ENCODE results near the gene SRPRB. TPM values are rescaled to one million over a fixed set of nuclear protein-coding genes. Genes with fewer than 3 reads are reported as not detected.

The SRPRB gene
- total and polyA plus RNA-seq, 2 experiments from 2014 or later, result 25.6 to 36.0 TPM

DNA sequence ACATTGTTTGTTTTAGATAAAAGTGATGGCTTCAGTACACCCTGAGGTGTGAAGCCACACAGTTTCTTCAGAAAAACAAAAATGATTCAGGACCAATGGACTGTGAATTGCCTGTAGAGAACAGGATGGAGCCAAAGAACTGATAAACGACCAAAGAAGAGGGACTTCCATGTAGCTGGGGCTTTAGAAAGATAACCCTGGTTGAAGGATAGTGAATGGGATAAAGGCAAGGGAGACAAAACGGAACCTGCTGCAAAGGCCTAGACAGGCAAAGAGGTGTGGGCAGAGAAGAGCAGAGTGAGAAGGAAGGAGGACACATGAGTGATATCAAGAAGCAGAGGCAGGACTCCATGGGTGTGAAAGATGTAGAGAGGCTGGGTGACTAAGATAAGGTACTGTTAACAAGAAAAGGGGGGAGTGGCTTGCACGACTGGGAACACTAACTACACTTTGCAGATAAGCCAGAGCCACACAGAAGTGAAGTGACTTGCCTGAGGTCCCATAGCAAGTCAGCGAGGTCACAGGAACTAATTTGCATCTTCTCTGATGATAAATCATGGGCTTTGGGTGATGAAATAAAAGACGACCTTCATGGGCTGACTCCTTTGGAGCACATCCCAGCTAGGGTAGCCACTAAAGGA is 45.8 kb downstream of the SRPRB start:
- no peak for TF ChIP-seq JUNB (IDR thresholded peaks at IDR 0.05; ENCODE audit: unreplicated experiment)
- no peak for TF ChIP-seq POLR2AphosphoS5 (IDR thresholded peaks at IDR 0.05; ENCODE audit: low read depth)
- TF ChIP-seq, protein P1, sequence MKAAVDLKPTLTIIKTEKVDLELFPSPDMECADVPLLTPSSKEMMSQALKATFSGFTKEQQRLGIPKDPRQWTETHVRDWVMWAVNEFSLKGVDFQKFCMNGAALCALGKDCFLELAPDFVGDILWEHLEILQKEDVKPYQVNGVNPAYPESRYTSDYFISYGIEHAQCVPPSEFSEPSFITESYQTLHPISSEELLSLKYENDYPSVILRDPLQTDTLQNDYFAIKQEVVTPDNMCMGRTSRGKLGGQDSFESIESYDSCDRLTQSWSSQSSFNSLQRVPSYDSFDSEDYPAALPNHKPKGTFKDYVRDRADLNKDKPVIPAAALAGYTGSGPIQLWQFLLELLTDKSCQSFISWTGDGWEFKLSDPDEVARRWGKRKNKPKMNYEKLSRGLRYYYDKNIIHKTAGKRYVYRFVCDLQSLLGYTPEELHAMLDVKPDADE (IDR thresholded peaks at IDR 0.05), result no peak
- TF ChIP-seq, protein P2, sequence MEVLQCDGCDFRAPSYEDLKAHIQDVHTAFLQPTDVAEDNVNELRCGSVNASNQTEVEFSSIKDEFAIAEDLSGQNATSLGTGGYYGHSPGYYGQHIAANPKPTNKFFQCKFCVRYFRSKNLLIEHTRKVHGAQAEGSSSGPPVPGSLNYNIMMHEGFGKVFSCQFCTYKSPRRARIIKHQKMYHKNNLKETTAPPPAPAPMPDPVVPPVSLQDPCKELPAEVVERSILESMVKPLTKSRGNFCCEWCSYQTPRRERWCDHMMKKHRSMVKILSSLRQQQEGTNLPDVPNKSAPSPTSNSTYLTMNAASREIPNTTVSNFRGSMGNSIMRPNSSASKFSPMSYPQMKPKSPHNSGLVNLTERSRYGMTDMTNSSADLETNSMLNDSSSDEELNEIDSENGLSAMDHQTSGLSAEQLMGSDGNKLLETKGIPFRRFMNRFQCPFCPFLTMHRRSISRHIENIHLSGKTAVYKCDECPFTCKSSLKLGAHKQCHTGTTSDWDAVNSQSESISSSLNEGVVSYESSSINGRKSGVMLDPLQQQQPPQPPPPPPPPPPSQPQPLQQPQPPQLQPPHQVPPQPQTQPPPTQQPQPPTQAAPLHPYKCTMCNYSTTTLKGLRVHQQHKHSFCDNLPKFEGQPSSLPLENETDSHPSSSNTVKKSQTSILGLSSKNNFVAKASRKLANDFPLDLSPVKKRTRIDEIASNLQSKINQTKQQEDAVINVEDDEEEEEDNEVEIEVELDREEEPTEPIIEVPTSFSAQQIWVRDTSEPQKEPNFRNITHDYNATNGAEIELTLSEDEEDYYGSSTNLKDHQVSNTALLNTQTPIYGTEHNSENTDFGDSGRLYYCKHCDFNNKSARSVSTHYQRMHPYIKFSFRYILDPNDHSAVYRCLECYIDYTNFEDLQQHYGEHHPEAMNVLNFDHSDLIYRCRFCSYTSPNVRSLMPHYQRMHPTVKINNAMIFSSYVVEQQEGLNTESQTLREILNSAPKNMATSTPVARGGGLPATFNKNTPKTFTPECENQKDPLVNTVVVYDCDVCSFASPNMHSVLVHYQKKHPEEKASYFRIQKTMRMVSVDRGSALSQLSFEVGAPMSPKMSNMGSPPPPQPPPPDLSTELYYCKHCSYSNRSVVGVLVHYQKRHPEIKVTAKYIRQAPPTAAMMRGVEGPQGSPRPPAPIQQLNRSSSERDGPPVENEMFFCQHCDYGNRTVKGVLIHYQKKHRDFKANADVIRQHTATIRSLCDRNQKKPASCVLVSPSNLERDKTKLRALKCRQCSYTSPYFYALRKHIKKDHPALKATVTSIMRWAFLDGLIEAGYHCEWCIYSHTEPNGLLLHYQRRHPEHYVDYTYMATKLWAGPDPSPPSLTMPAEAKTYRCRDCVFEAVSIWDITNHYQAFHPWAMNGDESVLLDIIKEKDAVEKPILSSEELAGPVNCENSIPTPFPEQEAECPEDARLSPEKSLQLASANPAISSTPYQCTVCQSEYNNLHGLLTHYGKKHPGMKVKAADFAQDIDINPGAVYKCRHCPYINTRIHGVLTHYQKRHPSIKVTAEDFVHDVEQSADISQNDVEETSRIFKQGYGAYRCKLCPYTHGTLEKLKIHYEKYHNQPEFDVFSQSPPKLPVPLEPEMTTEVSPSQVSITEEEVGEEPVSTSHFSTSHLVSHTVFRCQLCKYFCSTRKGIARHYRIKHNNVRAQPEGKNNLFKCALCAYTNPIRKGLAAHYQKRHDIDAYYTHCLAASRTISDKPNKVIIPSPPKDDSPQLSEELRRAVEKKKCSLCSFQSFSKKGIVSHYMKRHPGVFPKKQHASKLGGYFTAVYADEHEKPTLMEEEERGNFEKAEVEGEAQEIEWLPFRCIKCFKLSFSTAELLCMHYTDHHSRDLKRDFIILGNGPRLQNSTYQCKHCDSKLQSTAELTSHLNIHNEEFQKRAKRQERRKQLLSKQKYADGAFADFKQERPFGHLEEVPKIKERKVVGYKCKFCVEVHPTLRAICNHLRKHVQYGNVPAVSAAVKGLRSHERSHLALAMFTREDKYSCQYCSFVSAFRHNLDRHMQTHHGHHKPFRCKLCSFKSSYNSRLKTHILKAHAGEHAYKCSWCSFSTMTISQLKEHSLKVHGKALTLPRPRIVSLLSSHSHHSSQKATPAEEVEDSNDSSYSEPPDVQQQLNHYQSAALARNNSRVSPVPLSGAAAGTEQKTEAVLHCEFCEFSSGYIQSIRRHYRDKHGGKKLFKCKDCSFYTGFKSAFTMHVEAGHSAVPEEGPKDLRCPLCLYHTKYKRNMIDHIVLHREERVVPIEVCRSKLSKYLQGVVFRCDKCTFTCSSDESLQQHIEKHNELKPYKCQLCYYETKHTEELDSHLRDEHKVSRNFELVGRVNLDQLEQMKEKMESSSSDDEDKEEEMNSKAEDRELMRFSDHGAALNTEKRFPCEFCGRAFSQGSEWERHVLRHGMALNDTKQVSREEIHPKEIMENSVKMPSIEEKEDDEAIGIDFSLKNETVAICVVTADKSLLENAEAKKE (CRISPR knock-in tag; IDR thresholded peaks at IDR 0.05), result no peak
- no peak for TF ChIP-seq EZH2 (IDR thresholded peaks at IDR 0.05; ENCODE audit: low read depth, unreplicated experiment)
- TF ChIP-seq EZH2phosphoT487 (IDR thresholded peaks at IDR 0.05; ENCODE audit: unreplicated experiment), result no peak
- H3K27ac ChIP-seq (ENCODE audit: low read depth), result no peak overlapping the region
- H3K9me3 Mint-ChIP-seq, result no peaks in the 10 kb centered on the region
- no peak overlapping the region for H3K4me2 ChIP-seq
- H2AFZ ChIP-seq, result no peak overlapping the region
- no peak overlapping the region for H3K4me3 ChIP-seq
- peaks cover 18% of the 10 kb centered on the region for H3K4me1 Mint-ChIP-seq
- H3K4me3 Mint-ChIP-seq, result no peak overlapping the region
- DNase-seq (ENCODE audit: low spot score) (no peak), ATAC-seq (no peak)
- no peaks in the 10 kb centered on the region for H3K9me2 ChIP-seq (ENCODE audit: insufficient read depth)
- H3K4me1 ChIP-seq (ENCODE audit: insufficient read depth), result peaks cover 10% of the 10 kb centered on the region; the same call in 1 of the 2 replicates
- peaks cover 7% of the 10 kb centered on the region for H3K27me3 Mint-ChIP-seq (ENCODE audit: insufficient read depth, low read depth, poor library complexity)
- H3K27ac Mint-ChIP-seq, result no peak overlapping the region
- H4K20me1 ChIP-seq (replicated peaks; ENCODE audit: insufficient read depth), result no peaks in the 10 kb centered on the region
- H3K36me3 Mint-ChIP-seq (ENCODE audit: low read depth), result no peaks in the 10 kb centered on the region
- H3K27me3 ChIP-seq (ENCODE audit: insufficient read depth), result no peaks in the 10 kb centered on the region
- no peaks in the 10 kb centered on the region for H3K79me2 ChIP-seq (replicated peaks; ENCODE audit: insufficient read depth)
- no peaks in the 10 kb centered on the region for H3F3A ChIP-seq (replicated peaks; ENCODE audit: low read depth)
- no peaks in the 10 kb centered on the region for H3K36me3 ChIP-seq (ENCODE audit: insufficient read depth)
